AG09319 (cell line): ENCODE measurements around the gene RGS14.

Experiments used
- DNase-seq: peaks from one replicate; pipeline ENCODE4 v3.0.0-alpha.2; 2010; ENCODE audit warnings: low read depth; ENCODE audit errors: extremely low read depth
- CTCF ChIP-seq: IDR thresholded peaks from 2 replicates; pipeline ENCODE4 v1.5.1; 2011; ENCODE audit warnings: low read depth, mild to moderate bottlenecking, inconsistent platforms, low read length, moderate library complexity

Gene RGS14

DNA sequence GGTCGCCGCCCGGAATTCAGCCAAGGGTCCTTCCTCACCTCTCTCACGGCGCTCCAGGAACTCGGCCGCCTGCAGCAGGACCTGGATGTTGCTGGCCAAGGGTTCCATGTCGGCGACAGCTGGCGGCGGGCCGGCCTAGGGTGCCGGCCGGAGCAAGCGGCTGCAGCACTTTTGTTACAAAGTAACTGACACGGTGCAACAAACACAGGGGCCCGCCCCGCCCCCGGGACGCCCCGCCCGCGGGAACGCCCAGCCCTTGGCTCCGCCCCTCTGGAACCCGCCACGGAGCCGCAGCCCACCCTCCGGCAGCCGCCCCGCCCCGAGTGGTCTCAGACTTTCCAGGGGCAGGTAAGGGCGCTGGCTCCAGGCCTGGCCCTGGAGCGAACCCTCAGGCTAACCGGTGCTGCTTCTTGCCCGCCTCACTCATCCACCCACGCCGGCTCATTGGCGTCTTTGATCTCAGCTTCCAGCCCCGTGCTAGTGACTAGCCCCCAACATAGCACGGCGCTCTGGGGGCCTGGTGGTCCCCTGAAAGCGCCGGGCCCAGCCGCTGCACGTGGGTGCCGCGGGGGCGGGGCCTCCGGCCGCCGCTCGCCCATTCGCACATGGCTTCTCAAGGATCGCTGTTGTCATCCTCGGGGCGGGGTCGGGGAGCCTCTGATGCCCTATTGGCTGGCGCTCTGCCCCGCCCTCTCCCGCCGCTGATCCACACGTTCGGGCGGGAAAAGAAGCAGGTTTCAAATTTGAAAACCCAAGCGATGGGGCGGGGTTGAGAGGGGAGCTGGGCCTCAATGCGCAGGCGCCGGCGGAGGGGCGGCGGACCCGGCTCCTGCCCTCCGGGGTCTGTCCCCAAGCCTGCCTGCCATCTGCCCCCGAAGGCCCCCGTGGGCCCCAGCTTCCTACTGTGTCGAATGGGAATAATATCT, 45.7 kb upstream of the RGS14 start, which contains the start of gene MXD3:
Gene MXD3, minus strand, starts transcription at position 176 of the 926 bp plus-strand sequence. Its CDS starts 68 bp downstream, at position 108.
- peak; percentile 79 for DNase-seq
- TF ChIP-seq CTCF = no peak

DNA sequence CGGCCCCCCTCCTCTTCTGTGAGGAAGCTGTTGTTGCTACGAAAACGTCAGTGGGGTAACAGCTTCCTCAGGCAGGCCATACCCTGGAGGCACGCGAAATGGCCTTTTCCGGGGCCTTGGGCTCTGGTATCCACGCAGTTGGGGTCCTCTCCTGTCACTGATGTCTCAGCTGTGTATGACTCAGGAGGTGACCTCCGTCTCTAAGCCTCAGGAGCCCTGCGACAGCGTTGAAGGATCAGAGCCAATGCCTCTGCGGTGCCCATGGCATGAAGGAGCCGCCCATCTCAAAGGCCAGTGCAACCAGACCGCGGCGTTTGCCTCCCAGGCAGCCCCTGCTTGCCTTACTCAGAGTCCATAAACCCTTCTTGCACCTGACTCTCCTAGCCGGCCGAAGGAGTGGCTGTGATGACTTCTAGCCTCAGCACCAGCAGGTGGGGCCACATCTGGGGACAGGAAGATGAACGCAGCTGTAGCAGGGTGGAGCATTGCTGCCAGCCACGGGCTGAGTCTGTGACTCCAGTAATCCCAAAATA, 45.0 kb upstream of the RGS14 start:
- no peak for DNase-seq
- TF ChIP-seq CTCF = no peak

GRCh38 chr5:177313561-177314259, 44.0 kb upstream of the RGS14 start:
- TF ChIP-seq CTCF = no peak

GRCh38 chr5:177314376-177315342, 43.1 kb upstream of the RGS14 start:
- no peak for DNase-seq
- TF ChIP-seq CTCF = no peak

More at GRCh38 chr5:177313561-177314259, 44.0 kb upstream of the RGS14 start:
- no peak for DNase-seq

DNA sequence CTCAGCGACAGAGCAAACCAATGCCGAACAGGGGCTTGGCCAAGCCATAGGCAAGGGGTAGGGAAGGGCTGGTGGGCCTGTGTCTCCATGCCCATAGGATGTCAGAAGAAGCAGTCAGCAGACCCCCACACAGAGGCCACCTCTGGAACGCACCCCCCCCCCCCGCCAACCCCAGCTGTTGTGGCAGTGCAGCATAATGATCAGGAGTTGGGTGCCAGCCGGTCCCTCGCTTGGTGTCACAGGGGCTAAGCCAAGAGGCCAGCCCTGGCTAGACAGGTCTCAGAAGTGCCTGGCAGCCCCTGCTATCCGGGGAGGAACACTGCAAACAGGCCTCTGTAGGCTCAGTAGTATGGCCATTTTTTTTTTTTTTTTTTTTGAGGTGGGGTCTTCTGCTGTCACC, 42.3 kb upstream of the RGS14 start:
- TF ChIP-seq CTCF = no peak

DNA sequence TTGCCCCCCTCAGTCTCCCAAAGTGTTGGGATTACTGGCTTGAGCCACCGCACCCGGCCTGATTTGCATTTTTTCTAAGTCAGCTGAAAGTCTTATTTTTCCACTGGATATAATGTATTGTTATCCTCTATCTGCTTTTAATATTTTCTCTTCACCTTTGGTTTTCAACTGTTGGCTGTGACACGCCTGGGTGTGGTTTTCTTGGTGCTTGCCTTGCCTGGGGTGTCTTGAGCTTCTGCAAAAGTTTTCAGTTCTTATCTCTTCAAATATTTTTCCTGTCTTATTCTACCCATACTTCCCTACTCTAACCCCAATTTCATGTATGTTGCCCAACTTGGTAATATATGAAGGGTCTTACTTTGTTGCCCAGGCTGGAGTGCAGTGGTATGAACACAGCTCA, 41.7 kb upstream of the RGS14 start:
- no peak for TF ChIP-seq CTCF
- no peak for DNase-seq

More for the DNA sequence above, 42.3 kb upstream of the RGS14 start:
- DNase-seq = no peak
